GM21619 (cell line): ENCODE measurements around the gene LRFN5.
"Not testable (repeated sequence)": the region's sequence is repeated elsewhere in the genome, so short reads cannot be mapped to it uniquely, and the experiment has no call there.

Experiments used
- ATAC-seq: cut with Tn5 transposase; IDR thresholded peaks from one replicate; pipeline ENCODE4 v1.9.1; 2021; ENCODE audit not compliant: unreplicated experiment

Gene LRFN5

GRCh38 chr14:41878321-41878720 lies 271.6 kb downstream of the LRFN5 start:
- no peak for ATAC-seq

DNA sequence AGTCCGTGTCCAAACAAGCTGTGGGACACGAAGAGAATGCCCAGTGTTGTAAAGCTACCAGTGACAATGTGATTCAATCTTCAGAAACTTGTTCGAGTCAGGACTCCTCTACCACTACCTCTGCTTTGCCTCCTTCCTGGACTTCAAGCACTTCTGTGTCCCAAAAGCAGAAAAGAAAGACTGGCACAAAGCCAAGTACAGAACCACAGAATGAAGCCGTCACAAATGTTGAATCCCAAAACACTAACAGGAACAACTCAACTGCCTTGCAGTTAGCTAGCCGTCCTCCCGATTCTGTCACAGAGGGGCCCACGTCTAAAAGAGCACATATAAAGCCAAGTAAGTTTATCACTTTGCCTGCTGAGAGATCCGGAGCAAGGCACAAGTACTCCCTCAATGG lies 284.9 kb downstream of the LRFN5 start:
- no peak for ATAC-seq

- ATAC-seq: no peak
These were observed 292.7 kb downstream of the LRFN5 start for GRCh38 chr14:41899416-41899815.

- no peak for ATAC-seq
These were observed 294.0 kb downstream of the LRFN5 start for GRCh38 chr14:41900644-41901043.

- ATAC-seq: no peak
These were observed 294.4 kb downstream of the LRFN5 start for GRCh38 chr14:41901089-41901488.

DNA sequence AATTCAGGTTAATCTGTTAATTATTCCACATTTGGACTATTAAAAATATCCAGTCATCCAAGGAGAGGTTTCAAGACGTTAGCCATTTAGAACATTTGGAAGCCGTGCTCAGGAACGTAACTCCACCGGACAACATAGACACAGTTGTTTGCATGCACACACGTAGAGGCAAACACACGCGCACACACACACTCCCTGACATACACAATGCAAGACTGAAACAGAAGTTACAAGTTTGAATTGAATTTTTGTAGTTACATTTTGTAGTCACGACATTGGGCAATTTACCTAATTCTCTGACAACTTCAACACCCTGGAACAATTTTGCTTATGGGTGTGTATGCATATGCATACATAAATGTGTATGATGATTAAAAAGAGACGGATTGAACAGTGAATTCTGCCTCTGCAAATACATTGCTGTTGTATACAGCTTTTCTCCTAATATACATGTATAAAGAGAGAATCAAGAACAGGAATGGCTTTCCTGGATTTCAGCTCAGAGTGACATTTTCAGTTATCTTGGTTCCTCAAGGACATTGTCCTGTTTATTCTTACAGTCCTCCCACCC lies 298.8 kb downstream of the LRFN5 start:
- ATAC-seq: no peak

GRCh38 chr14:41911155-41911554 lies 304.5 kb downstream of the LRFN5 start:
- not testable (repeated sequence) for ATAC-seq

- no peak for ATAC-seq
These were observed 306.7 kb downstream of the LRFN5 start for GRCh38 chr14:41913398-41913797.

DNA sequence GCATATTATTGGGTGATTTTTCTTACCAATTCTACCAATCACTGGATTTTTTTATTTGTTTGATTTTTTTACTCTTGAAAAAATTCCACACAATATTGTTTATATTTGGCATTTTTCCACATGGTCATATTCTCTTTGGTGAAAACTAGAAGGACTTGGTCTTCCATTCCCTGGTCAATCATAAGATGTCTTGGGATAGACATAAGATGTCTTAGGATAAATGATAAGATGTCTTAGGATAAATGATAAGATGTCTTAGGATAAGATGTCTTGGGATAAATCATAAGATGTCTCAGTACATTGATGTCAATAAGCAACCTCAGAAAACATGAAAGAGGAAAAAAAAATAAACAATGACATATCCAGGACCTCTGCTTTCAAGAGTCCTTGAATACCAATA lies 309.1 kb downstream of the LRFN5 start:
- ATAC-seq: no peak

- ATAC-seq: no peak
These were observed 309.6 kb downstream of the LRFN5 start for GRCh38 chr14:41916313-41916712.

- ATAC-seq: no peak
These were observed 318.7 kb downstream of the LRFN5 start for GRCh38 chr14:41925409-41925808.

DNA sequence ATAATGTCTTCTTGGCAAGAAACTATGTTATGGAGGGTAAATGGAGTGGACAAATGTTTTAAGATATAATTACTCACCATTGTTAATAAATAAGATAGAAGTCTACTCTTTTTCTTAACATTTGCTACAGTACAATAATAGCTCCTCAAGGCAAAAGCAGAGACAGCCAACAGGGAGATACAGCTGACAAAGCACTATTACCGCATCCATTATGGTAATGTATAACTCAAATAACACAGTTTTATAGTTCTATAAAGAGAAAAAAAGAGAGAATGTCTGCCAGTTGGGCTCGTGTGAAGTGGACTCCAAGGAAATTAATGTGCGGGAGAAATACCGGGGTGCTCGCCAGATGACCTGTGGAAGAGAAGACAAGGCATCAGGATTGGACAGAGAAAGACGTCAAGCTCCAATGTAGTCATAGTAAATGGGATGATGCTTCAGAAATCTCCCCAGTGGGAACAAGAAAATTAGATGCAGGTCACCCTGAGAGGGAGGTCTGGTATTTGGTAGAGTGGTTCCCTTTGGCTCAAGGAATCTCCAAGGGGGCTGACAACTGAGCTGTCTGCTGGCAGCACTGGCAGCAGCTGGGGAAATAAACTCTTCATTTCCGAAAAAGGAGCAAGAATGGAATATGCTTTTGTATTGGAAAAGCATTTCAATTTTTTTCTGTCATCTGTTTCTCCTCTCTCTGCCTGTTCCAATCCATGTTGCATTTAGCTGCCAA lies 343.9 kb downstream of the LRFN5 start:
- ATAC-seq: no peak
